H1 (cell line): ENCODE measurements around the gene KIF1B. TPM values are rescaled to one million over a fixed set of nuclear protein-coding genes. Genes with fewer than 3 reads are reported as not detected.
A peak's percentile ranks its signal among the peaks of the same experiment; 100 is the strongest.

Experiments
- CTCF ChIA-PET: fragments of 300-600 bp; sonication (Branson Sonifier 250); formaldehyde crosslinking; loops from one replicate; lab custom pipeline; 2021; ENCODE audit not compliant: partially characterized antibody; lab: Charles Lee
- POLR2A ChIA-PET: fragments of 300-600 bp; sonication (Branson Sonifier 250); formaldehyde crosslinking; loops from one replicate; lab custom pipeline; 2021; ENCODE audit warnings: inconsistent platforms; ENCODE audit not compliant: partially characterized antibody; lab: Charles Lee
- DNase-seq, 2 experiments: peaks; one replicate each; pipeline versions ENCODE4 v3.0.0 to v3.0.0-alpha.2; 2010 to 2022; ENCODE audit warnings: low spot score in 2 of 2, low read depth in 1 of 2, mixed read lengths in 1 of 2
- FAIRE-seq: peaks from 2 replicates; lab custom pipeline; 2011; peaks lifted over from hg19 to GRCh38; lab: Jason Lieb, UNC
- H2AFZ ChIP-seq: 2 replicates; pipeline ENCODE4 v1.8.1; 2012; ENCODE audit warnings: low read length, inconsistent platforms
- H2AK5ac ChIP-seq: 2 replicates; pipeline ENCODE4 v1.6.1; 2013; ENCODE audit warnings: low read depth, low read length
- H2BK120ac ChIP-seq: replicated peaks from 2 replicates; pipeline ENCODE3; 2013; ENCODE audit warnings: low read depth, low read length, inconsistent platforms
- H2BK12ac ChIP-seq: 2 replicates; pipeline ENCODE4 v1.6.1; 2013; ENCODE audit warnings: low read depth, low read length
- H2BK15ac ChIP-seq: 2 replicates; pipeline ENCODE4 v1.6.1; 2013; ENCODE audit warnings: low read length
- H2BK20ac ChIP-seq: 2 replicates; pipeline ENCODE4 v1.6.1; 2013; ENCODE audit warnings: low read length
- H2BK5ac ChIP-seq: 2 replicates; pipeline ENCODE4 v1.6.1; 2013; ENCODE audit warnings: low read depth, low read length
- H3K14ac ChIP-seq: 2 replicates; pipeline ENCODE4 v1.6.1; 2013; ENCODE audit warnings: inconsistent platforms; ENCODE audit not compliant: insufficient read length
- H3K18ac ChIP-seq: 2 replicates; pipeline ENCODE4 v1.6.1; 2013; ENCODE audit warnings: low read length; ENCODE audit errors: extremely low read depth
- H3K23ac ChIP-seq: 2 replicates; pipeline ENCODE4 v1.6.1; 2013; ENCODE audit warnings: inconsistent platforms; ENCODE audit not compliant: insufficient read length
- H3K23me2 ChIP-seq: 2 replicates; pipeline ENCODE4 v1.6.1; 2013; ENCODE audit warnings: low read depth, low read length
- H3K27ac ChIP-seq: 2 replicates; pipeline ENCODE4 v1.6.1; 2011; ENCODE audit warnings: low read depth, low read length, inconsistent platforms
- H3K27me3 ChIP-seq, 4 experiments: replicated peaks in 1 of 4; 1 replicate in 1 of 4; 2 replicates in 3 of 4; pipeline versions ENCODE4 v1.6.1 to v1.8.1; 2011 to 2013; ENCODE audit warnings: low read length in 3 of 4, mild to moderate bottlenecking in 3 of 4, inconsistent platforms in 2 of 4, mixed read lengths in 2 of 4, moderate library complexity in 1 of 4; ENCODE audit not compliant: control insufficient read depth in 3 of 4, insufficient read depth in 3 of 4; ENCODE audit errors: extremely low read depth in 1 of 4
- H3K36me3 ChIP-seq, 4 experiments: 2 replicates each; pipeline versions ENCODE4 v1.6.1 to v1.8.1; 2011 to 2013; ENCODE audit warnings: mild to moderate bottlenecking in 4 of 4, low read length in 3 of 4, moderate library complexity in 2 of 4, control low read depth in 1 of 4, inconsistent platforms in 1 of 4; ENCODE audit not compliant: insufficient read depth in 4 of 4, control insufficient read depth in 2 of 4
- H3K4ac ChIP-seq: replicated peaks from 2 replicates; pipeline ENCODE3; 2013; ENCODE audit warnings: low read length, low read depth, mixed read lengths, inconsistent platforms; ENCODE audit not compliant: insufficient read length
- H3K4me1 ChIP-seq, 4 experiments: replicated peaks in 1 of 4; 1 replicate in 1 of 4; 2 replicates in 3 of 4; pipeline versions ENCODE4 v1.6.1 to v1.8.1; 2011 to 2013; ENCODE audit warnings: low read length in 3 of 4, inconsistent platforms in 2 of 4, mixed read lengths in 1 of 4; ENCODE audit not compliant: insufficient read depth in 4 of 4, control insufficient read depth in 3 of 4
- H3K4me2 ChIP-seq, 2 experiments: 2 replicates each; pipeline versions ENCODE4 v1.6.1 to v1.8.1; 2011 to 2013; ENCODE audit warnings: low read depth in 2 of 2, low read length in 2 of 2, control low read depth in 1 of 2, inconsistent platforms in 1 of 2, mild to moderate bottlenecking in 1 of 2; ENCODE audit not compliant: insufficient read depth in 1 of 2
- H3K4me3 ChIP-seq, 4 experiments: fragments of 200-600, 300-600 bp in 1 of 4; sonication (generic), shearing (Covaris generic), sonication (Bioruptor Twin) in 1 of 4; 2 replicates each; pipeline versions ENCODE4 v1.5.1 to v1.8.1; 2011 to 2016; ENCODE audit warnings: low read length in 4 of 4, low read depth in 3 of 4, control low read depth in 2 of 4, inconsistent platforms in 2 of 4, mild to moderate bottlenecking in 2 of 4, mixed read lengths in 1 of 4, moderate library complexity in 1 of 4; ENCODE audit not compliant: insufficient read depth in 2 of 4; ENCODE audit errors: extremely low read depth in 1 of 4
- H3K56ac ChIP-seq: replicated peaks from 2 replicates; pipeline ENCODE3; 2013; ENCODE audit warnings: low read depth, mild to moderate bottlenecking, mixed read lengths, low read length, inconsistent platforms; ENCODE audit not compliant: insufficient read length
- H3K79me1 ChIP-seq: 2 replicates; pipeline ENCODE4 v1.6.1; 2013; ENCODE audit warnings: low read depth, low read length, control low read depth
- H3K79me2 ChIP-seq, 2 experiments: 2 replicates each; pipeline versions ENCODE4 v1.6.1 to v1.8.1; 2012 to 2013; ENCODE audit warnings: low read length in 2 of 2, mild to moderate bottlenecking in 2 of 2, inconsistent platforms in 1 of 2; ENCODE audit not compliant: insufficient read depth in 2 of 2, control insufficient read depth in 1 of 2
- H3K9ac ChIP-seq, 4 experiments: replicated peaks in 1 of 4; 1 replicate in 1 of 4; 2 replicates in 3 of 4; pipeline versions ENCODE4 v1.6.1 to v1.8.1; 2011 to 2013; ENCODE audit warnings: low read depth in 3 of 4, low read length in 3 of 4, control low read depth in 2 of 4, mild to moderate bottlenecking in 2 of 4, moderate library complexity in 2 of 4, inconsistent platforms in 1 of 4; ENCODE audit errors: extremely low read depth in 1 of 4
- H3K9me3 ChIP-seq, 2 experiments: 2 replicates each; pipeline versions ENCODE4 v1.6.1 to v1.8.1; 2012 to 2013; ENCODE audit warnings: mild to moderate bottlenecking in 2 of 2, moderate library complexity in 2 of 2, control low read depth in 1 of 2, inconsistent platforms in 1 of 2, low read depth in 1 of 2, low read length in 1 of 2, mixed read lengths in 1 of 2; ENCODE audit not compliant: insufficient read depth in 2 of 2
- H4K20me1 ChIP-seq, 2 experiments: replicated peaks in 1 of 2; 2 replicates each; pipeline versions ENCODE3 to v1.8.1; 2011 to 2013; ENCODE audit warnings: inconsistent platforms in 2 of 2, low read length in 2 of 2, mild to moderate bottlenecking in 1 of 2; ENCODE audit not compliant: insufficient read depth in 2 of 2, control insufficient read depth in 1 of 2
- H4K5ac ChIP-seq: 2 replicates; pipeline ENCODE4 v1.6.1; 2013; ENCODE audit warnings: low read length, low read depth, mixed read lengths, inconsistent platforms; ENCODE audit not compliant: insufficient read length
- H4K8ac ChIP-seq: 2 replicates; pipeline ENCODE4 v1.8.0; 2013; ENCODE audit warnings: mild to moderate bottlenecking, moderate library complexity, low read length, inconsistent platforms; ENCODE audit not compliant: insufficient read depth; ENCODE audit errors: extremely low read depth
- H4K91ac ChIP-seq: replicated peaks from 2 replicates; pipeline ENCODE3; 2013; ENCODE audit warnings: low read length, mixed read lengths, inconsistent platforms; ENCODE audit not compliant: insufficient read length
- CHD2 ChIP-seq: IDR thresholded peaks from 2 replicates; pipeline ENCODE4 v1.6.1; 2012; ENCODE audit warnings: low read length, improper control_type of control experiment
- RBBP5 ChIP-seq: IDR thresholded peaks from 2 replicates; pipeline ENCODE4 v1.7.1; 2012; ENCODE audit warnings: low read depth, mild to moderate bottlenecking, inconsistent platforms, low read length, moderate library complexity, borderline replicate concordance
- SIX5 ChIP-seq: IDR thresholded peaks from 2 replicates; pipeline ENCODE4 v1.6.1; 2011; ENCODE audit warnings: mild to moderate bottlenecking, low read depth, low read length
- SP4 ChIP-seq: IDR thresholded peaks from 2 replicates; pipeline ENCODE4 v1.6.1; 2012; ENCODE audit warnings: low read length, inconsistent platforms
- SUZ12 ChIP-seq: fragments of 200-600 bp; sonication (generic); IDR thresholded peaks from 2 replicates; pipeline ENCODE4 v1.6.1; 2012; ENCODE audit warnings: mild to moderate bottlenecking, inconsistent platforms, low read length, moderate library complexity, mixed read lengths
- TBP ChIP-seq: IDR thresholded peaks from 2 replicates; pipeline ENCODE4 v1.6.1; 2011; ENCODE audit warnings: low read depth, low read length, improper control_type of control experiment
- TEAD4 ChIP-seq: IDR thresholded peaks from 2 replicates; pipeline ENCODE4 v1.6.1; 2012; ENCODE audit warnings: low read depth, low read length, inconsistent platforms, mixed read lengths
- WGBS, 2 experiments: shearing (Covaris generic) in 1 of 2; methylation state at CpG; one replicate each; pipeline versions ENCODE4 v1.1.6 to v1.1.7; 2013 to 2015; ENCODE audit warnings: low lambda C conversion rate in 2 of 2, mixed read lengths in 2 of 2, inconsistent platforms in 1 of 2, low coverage in 1 of 2, missing lambda C conversion rate in 1 of 2; ENCODE audit not compliant: insufficient replicate concordance in 2 of 2, insufficient coverage in 1 of 2, insufficient read length in 1 of 2; ENCODE audit errors: extremely low coverage in 1 of 2, missing lambda C conversion rate in 1 of 2; 5-methylcytosine and 5-hydroxymethylcytosine counted together
- polyA plus RNA-seq, 7 experiments: library from polyadenylated mRNA; depleted of rRNA in 3 of 7; stranded (reverse) in 5 of 7; unstranded in 2 of 7; fragments of >200 nt in 5 of 7; fragments of 200-250 nt in 2 of 7; gene quantifications; 1 replicate in 5 of 7; 2 replicates in 1 of 7; 4 replicates in 1 of 7; pipeline versions ENCODE4 v1.2.1 to v1.2.3, GENCODE V29; 2011 to 2013; ENCODE audit warnings: missing spikeins in 2 of 7, mixed read lengths in 2 of 7
- total RNA-seq: library from RNA; stranded (reverse); fragmentation: NEBNext Ultra II Directional; extraction: Animal tissue kit (Norgen Biotek cat#: 25700); gene quantifications from 2 replicates; pipeline ENCODE4 v1.2.1, GENCODE V29; 2021
- TF ChIP-seq, protein P1 (sequence below): IDR thresholded peaks from 2 replicates; pipeline ENCODE4 v1.6.1; 2012; ENCODE audit warnings: inconsistent platforms
- TF ChIP-seq, protein P2 (sequence below), 3 experiments: IDR thresholded peaks; 1 replicate in 2 of 3; 2 replicates in 1 of 3; pipeline versions ENCODE4 v1.5.1 to v1.6.1; 2011; ENCODE audit warnings: low read length in 3 of 3, mild to moderate bottlenecking in 3 of 3, inconsistent platforms in 2 of 3, low read depth in 1 of 3, moderate library complexity in 1 of 3; ENCODE audit not compliant: insufficient read depth in 1 of 3; ENCODE audit errors: control extremely low read depth in 1 of 3
- TF ChIP-seq, protein P3 (sequence below): IDR thresholded peaks from 2 replicates; pipeline ENCODE4 v1.6.1; 2011; ENCODE audit warnings: low read length, improper control_type of control experiment

The KIF1B gene
- total and polyA plus RNA-seq, 2 of the 8 experiments (the other 6 are each of a cell fraction or from before 2014, with no cell fraction given) = 39.1 to 74.2 TPM

DNA sequence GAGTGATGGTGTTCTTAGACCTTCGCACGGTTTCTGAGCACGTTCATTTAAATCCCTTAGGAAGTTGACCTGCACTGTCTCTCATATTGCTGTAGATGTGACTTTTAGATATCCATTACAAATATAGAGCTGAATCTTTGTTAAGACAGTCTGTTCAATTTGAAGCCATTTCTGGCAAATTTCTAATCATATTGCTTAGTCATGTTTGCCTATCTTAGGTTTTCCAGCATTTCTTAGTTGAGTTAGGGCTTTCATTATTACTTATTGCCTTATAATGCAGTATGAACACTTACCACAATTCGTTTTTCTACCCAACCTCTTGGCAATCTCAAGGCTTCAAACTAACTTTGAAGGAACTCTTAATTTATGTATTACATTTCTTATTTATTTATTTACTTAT is 110.0 kb downstream of the KIF1B start:
- FAIRE-seq = peak; percentile 70
- POLR2A ChIA-PET = no interaction called here
- 88% methylated on average over 4 of the region's 4 CpGs; no CpG with 5 or more reads in 1 of the 2 experiments for WGBS, 2 experiments
- TF ChIP-seq CHD2 (no peak), TEAD4 (no peak), SP4 (no peak), TBP (no peak), RBBP5 (no peak), SUZ12 (no peak), SIX5 (no peak)
- TF ChIP-seq, protein P1, sequence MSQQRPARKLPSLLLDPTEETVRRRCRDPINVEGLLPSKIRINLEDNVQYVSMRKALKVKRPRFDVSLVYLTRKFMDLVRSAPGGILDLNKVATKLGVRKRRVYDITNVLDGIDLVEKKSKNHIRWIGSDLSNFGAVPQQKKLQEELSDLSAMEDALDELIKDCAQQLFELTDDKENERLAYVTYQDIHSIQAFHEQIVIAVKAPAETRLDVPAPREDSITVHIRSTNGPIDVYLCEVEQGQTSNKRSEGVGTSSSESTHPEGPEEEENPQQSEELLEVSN = no peak
- TF ChIP-seq, protein P2, sequence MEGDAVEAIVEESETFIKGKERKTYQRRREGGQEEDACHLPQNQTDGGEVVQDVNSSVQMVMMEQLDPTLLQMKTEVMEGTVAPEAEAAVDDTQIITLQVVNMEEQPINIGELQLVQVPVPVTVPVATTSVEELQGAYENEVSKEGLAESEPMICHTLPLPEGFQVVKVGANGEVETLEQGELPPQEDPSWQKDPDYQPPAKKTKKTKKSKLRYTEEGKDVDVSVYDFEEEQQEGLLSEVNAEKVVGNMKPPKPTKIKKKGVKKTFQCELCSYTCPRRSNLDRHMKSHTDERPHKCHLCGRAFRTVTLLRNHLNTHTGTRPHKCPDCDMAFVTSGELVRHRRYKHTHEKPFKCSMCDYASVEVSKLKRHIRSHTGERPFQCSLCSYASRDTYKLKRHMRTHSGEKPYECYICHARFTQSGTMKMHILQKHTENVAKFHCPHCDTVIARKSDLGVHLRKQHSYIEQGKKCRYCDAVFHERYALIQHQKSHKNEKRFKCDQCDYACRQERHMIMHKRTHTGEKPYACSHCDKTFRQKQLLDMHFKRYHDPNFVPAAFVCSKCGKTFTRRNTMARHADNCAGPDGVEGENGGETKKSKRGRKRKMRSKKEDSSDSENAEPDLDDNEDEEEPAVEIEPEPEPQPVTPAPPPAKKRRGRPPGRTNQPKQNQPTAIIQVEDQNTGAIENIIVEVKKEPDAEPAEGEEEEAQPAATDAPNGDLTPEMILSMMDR (IDR thresholded peaks at IDR 0.05; ENCODE audit: control extremely low read depth in 1 of 3, insufficient read depth in 1 of 3, low read depth in 1 of 3, low read length in 3 of 3) = no peak
- TF ChIP-seq, protein P3, sequence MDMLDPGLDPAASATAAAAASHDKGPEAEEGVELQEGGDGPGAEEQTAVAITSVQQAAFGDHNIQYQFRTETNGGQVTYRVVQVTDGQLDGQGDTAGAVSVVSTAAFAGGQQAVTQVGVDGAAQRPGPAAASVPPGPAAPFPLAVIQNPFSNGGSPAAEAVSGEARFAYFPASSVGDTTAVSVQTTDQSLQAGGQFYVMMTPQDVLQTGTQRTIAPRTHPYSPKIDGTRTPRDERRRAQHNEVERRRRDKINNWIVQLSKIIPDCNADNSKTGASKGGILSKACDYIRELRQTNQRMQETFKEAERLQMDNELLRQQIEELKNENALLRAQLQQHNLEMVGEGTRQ = no peak

More for the DNA sequence above, 110.0 kb downstream of the KIF1B start:
- H3K23me2 ChIP-seq = no peaks in the 10 kb centered on the region
- CTCF ChIA-PET = interaction anchor here (1.8 kb wide), 1 partner anchor 13 kb away, joined by 5 read pairs; no protein-coding TSS in a partner anchor
- H2BK12ac ChIP-seq = no peak overlapping the region
- H3K4ac ChIP-seq = no peak overlapping the region
- H2BK20ac ChIP-seq = no peak overlapping the region
- no peak overlapping the region for H2AK5ac ChIP-seq
- H2BK5ac ChIP-seq = no peak overlapping the region
- no peak overlapping the region for H2AFZ ChIP-seq
- no peaks in the 10 kb centered on the region for H3K9me3 ChIP-seq
- no peak overlapping the region for H3K56ac ChIP-seq
- H4K5ac ChIP-seq = peak overlapping the region; percentile 87
- peaks cover 2 to 14% (median 3%) of the 10 kb centered on the region in 4 experiments; a peak in 3 of 8 replicates for H3K36me3 ChIP-seq
- peak overlapping the region; percentile 18 for H2BK120ac ChIP-seq
- no peak overlapping the region; a peak in 1 of 4 replicates for H3K4me2 ChIP-seq
- no peak for DNase-seq
- no peaks in the 10 kb centered on the region for H3K79me1 ChIP-seq
- H4K91ac ChIP-seq = no peak overlapping the region
- no peaks in the 10 kb centered on the region for H3K27me3 ChIP-seq
- H3K27ac ChIP-seq = no peak overlapping the region
- no peak overlapping the region for H3K4me3 ChIP-seq
- no peak overlapping the region for H3K23ac ChIP-seq
- no peak overlapping the region for H3K18ac ChIP-seq
- no peaks in the 10 kb centered on the region for H4K20me1 ChIP-seq
- no peaks in the 10 kb centered on the region for H3K79me2 ChIP-seq
- no peak overlapping the region for H3K14ac ChIP-seq
- no peak overlapping the region for H2BK15ac ChIP-seq
- H3K9ac ChIP-seq = no peak overlapping the region
- H4K8ac ChIP-seq = no peak overlapping the region
- peaks cover 0 to 5% (median 1%) of the 10 kb centered on the region in 4 experiments; a peak in 3 of 7 replicates for H3K4me1 ChIP-seq
